ENCODE results near the gene C1QTNF6. TPM values are rescaled to one million over a fixed set of nuclear protein-coding genes. Genes with fewer than 3 reads are reported as not detected.

Gene C1QTNF6
- total RNA-seq, 1 experiment from 2014 or later, result 6.3 TPM

DNA sequence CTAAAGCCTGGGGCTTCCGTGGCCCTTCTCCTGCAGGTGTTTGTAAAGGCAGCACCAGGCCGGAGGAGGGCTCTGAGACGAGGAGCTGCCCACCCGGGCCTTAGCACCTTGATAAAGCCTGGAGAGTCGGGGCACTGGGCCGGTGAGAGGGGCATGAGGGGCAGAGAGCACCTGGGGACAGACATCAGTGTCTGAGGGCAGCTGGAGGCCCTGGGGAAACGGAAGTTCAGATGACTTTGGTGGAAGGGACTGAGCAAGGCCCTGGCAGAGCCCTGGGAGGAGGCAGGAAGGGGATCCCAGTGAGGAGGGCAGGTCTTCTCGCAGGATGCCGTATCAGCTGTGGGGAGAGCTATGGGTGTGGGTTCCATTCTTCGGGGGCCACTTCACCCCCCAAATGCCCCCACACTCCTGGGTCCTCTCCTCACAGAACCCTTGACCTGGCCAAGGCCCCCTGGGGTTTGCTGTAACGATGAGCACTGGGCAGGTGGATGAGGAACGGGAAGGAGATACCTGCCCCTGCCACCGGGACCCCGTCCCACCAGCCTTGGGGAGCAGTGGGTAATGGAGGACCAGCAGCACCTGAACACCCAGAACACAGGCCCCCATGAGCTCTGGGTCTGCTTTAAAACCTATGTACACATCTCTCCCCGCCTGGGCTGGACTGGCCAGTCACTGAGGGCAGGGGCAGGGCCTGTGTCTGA, 7.4 kb downstream of the C1QTNF6 start:
- DNase-seq (ENCODE audit: low spot score), result no peak
- intact Hi-C loops (cut with micrococcal nuclease; ENCODE audit: unreplicated experiment), result no loop called here
- no peak overlapping the region for H3K4me3 ChIP-seq (ENCODE audit: low read depth, low read length, poor library complexity, severe bottlenecking)
- BruUV-seq (replicated peaks), result no TSS peak
- H3K9me3 ChIP-seq (ENCODE audit: low read depth, low read length, poor library complexity, severe bottlenecking), result no peaks in the 10 kb centered on the region
- CTCF ChIA-PET, result interaction anchor here (0.5 kb wide), 1 partner anchor 278 kb away, joined by 3 read pairs; no protein-coding TSS in a partner anchor
- no peak overlapping the region for H3K27ac ChIP-seq (ENCODE audit: low read depth, low read length, poor library complexity, severe bottlenecking)
- TF ChIP-seq, protein P1, sequence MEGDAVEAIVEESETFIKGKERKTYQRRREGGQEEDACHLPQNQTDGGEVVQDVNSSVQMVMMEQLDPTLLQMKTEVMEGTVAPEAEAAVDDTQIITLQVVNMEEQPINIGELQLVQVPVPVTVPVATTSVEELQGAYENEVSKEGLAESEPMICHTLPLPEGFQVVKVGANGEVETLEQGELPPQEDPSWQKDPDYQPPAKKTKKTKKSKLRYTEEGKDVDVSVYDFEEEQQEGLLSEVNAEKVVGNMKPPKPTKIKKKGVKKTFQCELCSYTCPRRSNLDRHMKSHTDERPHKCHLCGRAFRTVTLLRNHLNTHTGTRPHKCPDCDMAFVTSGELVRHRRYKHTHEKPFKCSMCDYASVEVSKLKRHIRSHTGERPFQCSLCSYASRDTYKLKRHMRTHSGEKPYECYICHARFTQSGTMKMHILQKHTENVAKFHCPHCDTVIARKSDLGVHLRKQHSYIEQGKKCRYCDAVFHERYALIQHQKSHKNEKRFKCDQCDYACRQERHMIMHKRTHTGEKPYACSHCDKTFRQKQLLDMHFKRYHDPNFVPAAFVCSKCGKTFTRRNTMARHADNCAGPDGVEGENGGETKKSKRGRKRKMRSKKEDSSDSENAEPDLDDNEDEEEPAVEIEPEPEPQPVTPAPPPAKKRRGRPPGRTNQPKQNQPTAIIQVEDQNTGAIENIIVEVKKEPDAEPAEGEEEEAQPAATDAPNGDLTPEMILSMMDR (conservative IDR thresholded peaks at IDR 0.05; ENCODE audit: low read depth, low read length), result no peak
- TF ChIP-seq EZH2 (IDR thresholded peaks at IDR 0.05; ENCODE audit: borderline replicate concordance, low read depth, low read length, poor library complexity, severe bottlenecking), result no peak
- H3K36me3 ChIP-seq (ENCODE audit: insufficient read depth, low read length, poor library complexity, severe bottlenecking), result no peaks in the 10 kb centered on the region
- POLR2A ChIA-PET (ENCODE audit: low non-redundant PET), result no interaction called here
- H3K4me1 ChIP-seq (ENCODE audit: insufficient read depth, low read length, poor library complexity, severe bottlenecking), result no peaks in the 10 kb centered on the region
- H3K27me3 ChIP-seq (replicated peaks; ENCODE audit: insufficient read depth, low read depth, low read length, poor library complexity), result no peaks in the 10 kb centered on the region

DNA sequence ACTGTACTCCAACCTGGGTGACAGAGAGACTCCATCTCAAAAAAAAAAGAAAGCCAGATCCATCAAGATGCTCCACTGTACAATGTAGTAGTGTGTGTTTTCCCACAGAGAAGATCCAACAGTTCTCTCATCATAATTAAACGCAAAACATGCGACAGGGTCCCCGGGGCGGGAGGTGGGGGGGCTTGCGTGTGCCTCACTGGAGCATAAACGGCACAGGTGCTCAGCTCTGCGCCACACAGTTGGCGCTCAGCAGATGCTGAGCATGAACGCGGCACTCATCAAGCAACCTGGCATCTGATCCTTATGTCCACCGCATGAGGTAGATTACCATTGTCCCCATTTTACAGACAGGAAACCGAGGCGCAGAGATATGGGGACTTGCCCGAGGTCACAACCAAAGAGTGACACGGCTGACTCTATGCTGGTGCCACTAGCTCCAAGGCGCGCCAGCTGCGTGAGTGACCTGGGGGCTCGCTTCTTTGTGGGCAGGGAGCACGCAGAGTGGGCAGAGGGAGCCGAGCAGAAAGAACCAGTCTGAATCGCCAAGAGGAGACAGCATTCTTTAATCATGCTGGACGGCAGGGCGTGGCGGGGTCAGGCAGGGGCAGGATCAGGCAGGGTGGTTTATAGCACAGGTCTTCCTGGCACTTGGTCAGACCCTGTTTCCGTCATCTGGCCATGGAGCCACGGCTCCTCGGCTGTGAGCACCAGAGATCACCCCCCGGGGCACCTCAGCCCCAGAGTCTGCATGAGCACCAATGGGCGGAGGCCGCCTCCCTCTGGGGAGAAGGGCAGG, 8.2 kb downstream of the C1QTNF6 start:
- ChIA-PET POLR2A (ENCODE audit: low non-redundant PET) (no interaction called here), CTCF (no interaction called here)
- no peaks in the 10 kb centered on the region for H3K27me3 ChIP-seq (replicated peaks; ENCODE audit: insufficient read depth, low read depth, low read length, poor library complexity)
- H3K36me3 ChIP-seq (ENCODE audit: insufficient read depth, low read length, poor library complexity, severe bottlenecking), result no peaks in the 10 kb centered on the region
- TF ChIP-seq EZH2 (IDR thresholded peaks at IDR 0.05; ENCODE audit: borderline replicate concordance, low read depth, low read length, poor library complexity, severe bottlenecking), result no peak
- TF ChIP-seq, protein P1 (conservative IDR thresholded peaks at IDR 0.05; ENCODE audit: low read depth, low read length), result no peak
- no peak overlapping the region for H3K4me3 ChIP-seq (ENCODE audit: low read depth, low read length, poor library complexity, severe bottlenecking)
- intact Hi-C loops (cut with micrococcal nuclease; ENCODE audit: unreplicated experiment), result no loop called here
- DNase-seq (ENCODE audit: low spot score), result no peak
- H3K4me1 ChIP-seq (ENCODE audit: insufficient read depth, low read length, poor library complexity, severe bottlenecking), result no peaks in the 10 kb centered on the region
- no peak overlapping the region for H3K27ac ChIP-seq (ENCODE audit: low read depth, low read length, poor library complexity, severe bottlenecking)
- no TSS peak for BruUV-seq (replicated peaks)
- H3K9me3 ChIP-seq (ENCODE audit: low read depth, low read length, poor library complexity, severe bottlenecking), result no peaks in the 10 kb centered on the region

DNA sequence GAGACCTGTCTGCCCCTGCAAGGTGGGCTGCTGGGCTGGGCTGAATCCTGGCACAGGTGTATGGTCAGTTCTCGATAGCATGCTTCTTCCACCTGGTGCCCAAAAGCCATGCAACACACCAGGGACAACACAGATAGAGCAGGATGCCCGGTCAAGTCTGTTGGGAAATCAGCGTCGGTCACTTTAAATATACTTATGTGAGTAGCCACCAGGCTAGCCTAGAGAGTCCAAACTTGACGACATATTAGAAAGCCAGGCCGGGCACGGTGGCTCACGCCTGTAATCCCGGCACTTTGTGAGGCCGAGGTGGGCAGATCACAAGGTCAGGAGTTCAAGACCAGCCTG, 8.9 kb downstream of the C1QTNF6 start:
- intact Hi-C loops (cut with micrococcal nuclease; ENCODE audit: unreplicated experiment), result no loop called here
- Histone ChIP-seq H3K9me3 (ENCODE audit: low read depth, low read length, poor library complexity, severe bottlenecking) (no peaks in the 10 kb centered on the region), H3K4me3 (ENCODE audit: low read depth, low read length, poor library complexity, severe bottlenecking) (no peak overlapping the region), H3K27ac (ENCODE audit: low read depth, low read length, poor library complexity, severe bottlenecking) (no peak overlapping the region), H3K36me3 (ENCODE audit: insufficient read depth, low read length, poor library complexity, severe bottlenecking) (no peaks in the 10 kb centered on the region), H3K27me3 (replicated peaks; ENCODE audit: insufficient read depth, low read depth, low read length, poor library complexity) (no peaks in the 10 kb centered on the region), H3K4me1 (ENCODE audit: insufficient read depth, low read length, poor library complexity, severe bottlenecking) (no peaks in the 10 kb centered on the region)
- CTCF ChIA-PET, result no interaction called here
- no TSS peak for BruUV-seq (replicated peaks)
- TF ChIP-seq, protein P1 (conservative IDR thresholded peaks at IDR 0.05; ENCODE audit: low read depth, low read length), result no peak
- TF ChIP-seq EZH2 (IDR thresholded peaks at IDR 0.05; ENCODE audit: borderline replicate concordance, low read depth, low read length, poor library complexity, severe bottlenecking), result no peak
- DNase-seq (ENCODE audit: low spot score), result no peak
- POLR2A ChIA-PET (ENCODE audit: low non-redundant PET), result no interaction called here

All from A673 (cell line).